ENCODE results near the gene MYRFL. TPM values are rescaled to one million over a fixed set of nuclear protein-coding genes. Genes with fewer than 3 reads are reported as not detected.

The MYRFL gene
- total and polyA plus RNA-seq, 12 donors, result 0.10 to 0.51 (median 0.30) TPM; not detected in 4

GRCh38 chr12:69927164-69927563, 102.1 kb downstream of the MYRFL start:
- no peak for ATAC-seq
- intact Hi-C loops (cut with DNase I), result no loop called here
- Histone ChIP-seq H3K27ac (no peak overlapping the region), H3K4me1 (peaks cover 0 to 3% (median 0%) of the 10 kb centered on the region in 9 donors), H3K4me3 (no peak overlapping the region), H3K27me3 (no peaks in the 10 kb centered on the region), H3K36me3 (no peaks in the 10 kb centered on the region), H3K9me3 (no peaks in the 10 kb centered on the region)
- TF ChIP-seq CTCF (IDR thresholded peaks at IDR 0.05), result no peak
- DNase-seq, result no peak
- 86 to 87% methylated on average over 4 of the region's 4 CpGs for WGBS, 2 donors

GRCh38 chr12:69929125-69929524, 104.1 kb downstream of the MYRFL start:
- ATAC-seq (no peak), DNase-seq (no peak)
- intact Hi-C loops (cut with DNase I), result no loop called here
- H3K4me1 ChIP-seq, result peaks cover 0 to 3% (median 0%) of the 10 kb centered on the region in 9 donors
- WGBS, 2 donors, result 71 to 82% methylated on average over 2 of the region's 2 CpGs
- no peak overlapping the region for H3K4me3 ChIP-seq
- H3K27ac ChIP-seq, result no peak overlapping the region
- no peaks in the 10 kb centered on the region for H3K36me3 ChIP-seq
- no peaks in the 10 kb centered on the region for H3K27me3 ChIP-seq
- TF ChIP-seq CTCF (IDR thresholded peaks at IDR 0.05), result no peak
- H3K9me3 ChIP-seq, result no peaks in the 10 kb centered on the region

- no peaks in the 10 kb centered on the region for H3K27me3 ChIP-seq
- TF ChIP-seq CTCF (IDR thresholded peaks at IDR 0.05), result no peak
- intact Hi-C loops (cut with DNase I), result no loop called here
- H3K36me3 ChIP-seq, result no peaks in the 10 kb centered on the region
- no peak overlapping the region for H3K4me3 ChIP-seq
- no peaks in the 10 kb centered on the region for H3K9me3 ChIP-seq
- peaks cover 0 to 3% (median 0%) of the 10 kb centered on the region in 9 donors for H3K4me1 ChIP-seq
- no peak overlapping the region for H3K27ac ChIP-seq
- DNase-seq, result no peak
- 45 to 53% methylated on average over 3 of the region's 3 CpGs for whole genome bisulfite sequencing, 2 donors
- no peak for ATAC-seq
Observed at GRCh38 chr12:69929531-69929930, 104.5 kb downstream of the MYRFL start.

GRCh38 chr12:69931569-69931968, 106.5 kb downstream of the MYRFL start:
- Histone ChIP-seq H3K27me3 (no peaks in the 10 kb centered on the region), H3K27ac (no peak overlapping the region), H3K4me3 (no peak overlapping the region), H3K4me1 (peaks cover 0 to 11% (median 0%) of the 10 kb centered on the region in 9 donors), H3K36me3 (no peaks in the 10 kb centered on the region), H3K9me3 (no peaks in the 10 kb centered on the region)
- ATAC-seq, result no peak
- 39 to 64% methylated on average over 2 of the region's 2 CpGs for whole genome bisulfite sequencing, 2 donors
- no peak for DNase-seq
- no peak for TF ChIP-seq CTCF (IDR thresholded peaks at IDR 0.05)
- intact Hi-C loops (cut with DNase I), result no loop called here

Measured in heart right ventricle (tissue), 16 donors.